K562 (cell line): ENCODE results near the gene PRMT2. TPM values are rescaled to one million over a fixed set of nuclear protein-coding genes. Genes with fewer than 3 reads are reported as not detected.

Experiments
- ATAC-seq: fragments of 200-7000 bp; cut with Tn5 transposase; 3 replicates; pipeline ENCODE4 v1.9.1; 2020; ENCODE audit warnings: moderate library complexity
- BruUV-seq: library from RNA; stranded (reverse); fragments of 400-500 nt; replicated peaks from 2 replicates; lab custom pipeline; 2021; lab: Mats Ljungman, UMichigan
- CTCF ChIA-PET: fragments of 300-600 bp; formaldehyde crosslinking; extraction: SDS; loops from one replicate; lab custom pipeline; 2021; ENCODE audit warnings: low intra/inter-chr PET ratio; lab: Yijun Ruan, JAX
- POLR2A ChIA-PET: fragments of 300-600, 350-650 bp; sonication (Branson Sonifier 250); formaldehyde crosslinking; extraction: SDS; loops from one replicate; lab custom pipeline; 2021; ENCODE audit warnings: antibody characterized with exemption, inconsistent platforms; lab: Yijun Ruan, JAX
- DNase-seq, 4 experiments: peaks; one replicate each; pipeline versions ENCODE4 v3.0.0 to v3.0.0-alpha.2; 2011 to 2018; ENCODE audit warnings: low spot score in 3 of 4, mixed read lengths in 3 of 4; ENCODE audit errors: extremely low read depth in 1 of 4
- FAIRE-seq: peaks from 2 replicates; lab custom pipeline; 2011; peaks lifted over from hg19 to GRCh38; lab: Jason Lieb, UNC
- H2AFZ ChIP-seq: 2 replicates; pipeline ENCODE4 v1.6.0; 2011; ENCODE audit warnings: low read depth, low read length, control low read depth, inconsistent platforms
- H3K27ac ChIP-seq: fragments of 200-600 bp; 3 replicates; pipeline ENCODE4 v1.8.0; 2011; ENCODE audit warnings: low read depth, mild to moderate bottlenecking, control low read depth, inconsistent platforms, low read length, moderate library complexity, mixed read lengths; ENCODE audit errors: extremely low read depth
- H3K27me3 ChIP-seq, 2 experiments: fragments of 300-600 bp in 1 of 2; 2 replicates in 1 of 2; 3 replicates in 1 of 2; pipeline versions ENCODE4 v1.6.0 to v1.8.0; 2011; ENCODE audit warnings: inconsistent platforms in 2 of 2, low read length in 2 of 2, mild to moderate bottlenecking in 1 of 2, mixed read lengths in 1 of 2, moderate library complexity in 1 of 2; ENCODE audit not compliant: control insufficient read depth in 2 of 2, insufficient read depth in 2 of 2
- H3K36me3 ChIP-seq: fragments of 300-600 bp; 3 replicates; pipeline ENCODE4 v1.8.0; 2011; ENCODE audit warnings: mild to moderate bottlenecking, low read length, inconsistent platforms; ENCODE audit not compliant: control insufficient read depth, insufficient read depth
- H3K4me1 ChIP-seq, 2 experiments: fragments of 200-600 bp in 1 of 2; replicated peaks in 1 of 2; 2 replicates in 1 of 2; 3 replicates in 1 of 2; pipeline versions ENCODE4 v1.5.1 to v1.8.0; 2011; ENCODE audit warnings: inconsistent platforms in 2 of 2, low read length in 2 of 2, mild to moderate bottlenecking in 1 of 2, mixed read lengths in 1 of 2, moderate library complexity in 1 of 2; ENCODE audit not compliant: control insufficient read depth in 2 of 2, insufficient read depth in 2 of 2
- H3K4me2 ChIP-seq: 2 replicates; pipeline ENCODE4 v1.6.1; 2011; ENCODE audit warnings: low read length, control low read depth, inconsistent platforms, mixed read lengths; ENCODE audit not compliant: insufficient read depth
- H3K4me3 ChIP-seq: fragments of 200-600 bp; sonication (generic), shearing (Covaris generic); 2 replicates; pipeline ENCODE4 v1.5.1; 2016; ENCODE audit warnings: control low read depth, inconsistent platforms
- H3K79me2 ChIP-seq: fragments of 200-600 bp; 3 replicates; pipeline ENCODE4 v1.8.0; 2011; ENCODE audit warnings: low read length, inconsistent platforms; ENCODE audit not compliant: control insufficient read depth, insufficient read depth
- H3K9ac ChIP-seq, 2 experiments: 2 replicates each; pipeline versions ENCODE4 v1.6.0 to v1.6.1; 2011; ENCODE audit warnings: low read depth in 2 of 2, low read length in 2 of 2, control low read depth in 1 of 2, inconsistent platforms in 1 of 2, mild to moderate bottlenecking in 1 of 2, mixed read lengths in 1 of 2; ENCODE audit not compliant: insufficient read depth in 1 of 2
- H3K9me1 ChIP-seq: one replicate; pipeline ENCODE4 v1.6.0; 2011; ENCODE audit warnings: inconsistent platforms, mild to moderate bottlenecking, low read length, moderate library complexity; ENCODE audit not compliant: control insufficient read depth, insufficient read depth
- H3K9me3 ChIP-seq: replicated peaks from 2 replicates; pipeline ENCODE4 v1.5.1; 2011; ENCODE audit warnings: low read depth, low read length, inconsistent platforms; ENCODE audit not compliant: control insufficient read depth, insufficient read depth
- H4K20me1 ChIP-seq: replicated peaks from 2 replicates; pipeline ENCODE4 v1.6.1; 2011; ENCODE audit warnings: low read length, inconsistent platforms, mixed read lengths; ENCODE audit not compliant: control insufficient read depth, insufficient read depth
- BCL6 ChIP-seq: fragments of 250-450 bp; sonication (Bioruptor Pico); IDR thresholded peaks from 2 replicates; pipeline ENCODE4 v1.4.0; 2020
- GABPB1 ChIP-seq: sonication (generic); formaldehyde crosslinking; IDR thresholded peaks from 2 replicates; pipeline ENCODE4 v1.8.0; 2022; ENCODE audit warnings: mild to moderate bottlenecking, missing genetic modification reagents
- HDAC1 ChIP-seq, 2 experiments: fragments of 450-650 bp; IDR thresholded peaks; 2 replicates each; pipeline ENCODE4 v1.6.1; 2016 to 2017; ENCODE audit warnings: inconsistent platforms in 1 of 2, mild to moderate bottlenecking in 1 of 2, moderate library complexity in 1 of 2
- KDM4B ChIP-seq, 2 experiments: fragments of 450-650 bp in 1 of 2; sonication (generic) in 1 of 2; IDR thresholded peaks; 2 replicates each; pipeline ENCODE4 v1.6.1; 2016 to 2017; ENCODE audit warnings: borderline replicate concordance in 2 of 2, antibody characterized with exemption in 1 of 2, low read depth in 1 of 2, mild to moderate bottlenecking in 1 of 2
- MTA3 ChIP-seq: fragments of 450-650 bp; formaldehyde crosslinking; IDR thresholded peaks from 2 replicates; pipeline ENCODE4 v1.6.1; 2017; ENCODE audit warnings: mild to moderate bottlenecking, borderline replicate concordance
- MYC ChIP-seq, 2 experiments: fragments of 250-450 bp in 1 of 2; sonication (Bioruptor Pico) in 1 of 2; IDR thresholded peaks; 2 replicates each; pipeline versions ENCODE4 v1.5.1 to v1.6.1; 2012 to 2021; ENCODE audit warnings: low read depth in 2 of 2, borderline replicate concordance in 1 of 2, improper control_type of control experiment in 1 of 2, low read length in 1 of 2, mild to moderate bottlenecking in 1 of 2, moderate library complexity in 1 of 2
- NFYB ChIP-seq: IDR thresholded peaks from 2 replicates; pipeline ENCODE4 v1.6.1; 2011; ENCODE audit warnings: mild to moderate bottlenecking, moderate library complexity; ENCODE audit not compliant: insufficient read length; ENCODE audit errors: extremely low read depth
- PHTF2 ChIP-seq: fragments of 250-450 bp; sonication (Bioruptor Pico); IDR thresholded peaks from 2 replicates; pipeline ENCODE4 v1.5.0; 2021; ENCODE audit warnings: mild to moderate bottlenecking
- STAT5B ChIP-seq: fragments of 250-450 bp; sonication (Bioruptor Pico); IDR thresholded peaks from 2 replicates; pipeline ENCODE4 v1.8.0; 2021; ENCODE audit warnings: mild to moderate bottlenecking, inconsistent platforms
- TCF3 ChIP-seq: sonication (generic); formaldehyde crosslinking; IDR thresholded peaks from 2 replicates; pipeline ENCODE4 v1.4.0; 2020; ENCODE audit warnings: mild to moderate bottlenecking, missing genetic modification reagents
- U2AF2 ChIP-seq: fragments of 200-400 bp; formaldehyde crosslinking; optimal IDR thresholded peaks from 2 replicates; pipeline ENCODE3; 2017; ENCODE audit warnings: low read depth, mild to moderate bottlenecking, low read length
- ZNF23 ChIP-seq: fragments of 250-450 bp; sonication (Bioruptor Pico); IDR thresholded peaks from 2 replicates; pipeline ENCODE4 v1.4.0; 2020; ENCODE audit warnings: mild to moderate bottlenecking
- ZNF668 ChIP-seq: fragments of 250-450 bp; sonication (Bioruptor Pico); IDR thresholded peaks from 2 replicates; pipeline ENCODE4 v1.8.0; 2022; ENCODE audit warnings: mild to moderate bottlenecking, inconsistent platforms
- WGBS: fragments of 100-300 bp; shearing (Covaris generic); methylation state at CpG from one replicate; pipeline ENCODE4 v1.1.6; 2016; ENCODE audit warnings: low coverage, mixed read lengths; ENCODE audit not compliant: insufficient coverage; ENCODE audit errors: missing lambda C conversion rate; 5-methylcytosine and 5-hydroxymethylcytosine counted together
- in situ Hi-C: fragments of 300-500 bp; cut with MboI; formaldehyde crosslinking; loops from 4 replicates; pipeline ENCODE4 v1.15.0; 2018; ENCODE audit warnings: inconsistent platforms, mixed read lengths
- intact Hi-C: fragments of 100-400 bp; cut with micrococcal nuclease; formaldehyde crosslinking; loops from 2 replicates; pipeline ENCODE4 v1.14.2; 2022
- polyA plus RNA-seq, 8 experiments: library from polyadenylated mRNA; depleted of rRNA in 4 of 8; stranded (reverse) in 5 of 8; unstranded in 3 of 8; fragments of >200 nt; fragmentation: Nextera tagmentation in 2 of 8; fragmentation: Illumina TruSeq in 1 of 8; extraction: Ambion mirVana in 2 of 8; extraction: Trizol in 1 of 8; gene quantifications; 2 replicates each; pipeline versions ENCODE4 v1.2.1 to v1.2.3, GENCODE V29; 2011 to 2014; ENCODE audit warnings: inconsistent platforms in 1 of 8, missing spikeins in 1 of 8
- total RNA-seq, 7 experiments: library from RNA; depleted of rRNA in 6 of 7; stranded (reverse); fragments of >200 nt in 6 of 7; fragmentation: Illumina TruSeq in 2 of 7; extraction: Trizol in 2 of 7; gene quantifications; 2 replicates each; pipeline versions ENCODE4 v1.2.1 to v1.2.3, GENCODE V29; 2011 to 2021; ENCODE audit warnings: low replicate concordance in 1 of 7

The PRMT2 gene
- total and polyA plus RNA-seq, 9 of the 15 experiments (the other 6 are each of a cell fraction or from before 2014, with no cell fraction given), result 37.2 to 85.7 (median 59.3) TPM

DNA sequence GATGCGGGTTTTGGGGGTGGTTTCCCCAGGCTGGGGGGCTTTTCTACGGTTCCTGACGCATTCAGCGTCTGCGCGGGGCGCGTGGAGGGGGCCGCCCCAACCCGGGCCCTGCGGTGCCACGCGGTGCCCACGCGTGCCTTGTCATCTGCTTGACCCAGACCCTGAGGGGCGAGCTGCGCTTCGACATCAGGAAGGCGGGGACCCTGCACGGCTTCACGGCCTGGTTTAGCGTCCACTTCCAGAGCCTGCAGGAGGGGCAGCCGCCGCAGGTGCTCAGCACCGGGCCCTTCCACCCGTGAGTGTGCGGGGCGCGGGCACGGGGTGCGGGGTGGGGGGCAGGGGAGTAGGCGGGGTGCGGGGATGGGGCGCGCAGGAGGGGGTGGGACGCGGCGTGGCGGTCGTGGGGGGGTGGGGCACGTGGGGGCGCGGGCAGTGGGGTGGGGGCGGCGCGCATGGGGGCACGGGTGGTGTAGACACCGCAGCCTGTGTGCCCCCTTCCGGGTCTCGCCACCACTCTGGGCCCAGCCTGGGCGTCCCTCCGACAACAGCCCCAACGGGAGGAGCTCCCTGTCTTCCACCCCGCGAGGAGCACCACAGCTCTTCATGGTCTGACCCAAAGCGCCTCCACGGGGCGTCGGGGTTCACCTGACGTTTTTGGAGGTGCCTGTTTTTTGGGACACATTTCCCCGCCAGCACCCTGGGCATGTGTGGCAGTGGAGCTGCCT, 26.3 kb downstream of the PRMT2 start:
- H3K27ac ChIP-seq, result no peak overlapping the region
- H3K9me1 ChIP-seq, result no peaks in the 10 kb centered on the region
- in situ Hi-C loops, result no loop called here
- TF ChIP-seq HDAC1 (IDR thresholded peaks at IDR 0.05), result no peak
- no peak for TF ChIP-seq U2AF2
- TF ChIP-seq ZNF668 (CRISPR knock-in tag), result no peak
- no peak for TF ChIP-seq NFYB
- no peak for TF ChIP-seq TCF3 (CRISPR knock-in tag)
- no peak for TF ChIP-seq KDM4B (IDR thresholded peaks at IDR 0.05; ENCODE audit: borderline replicate concordance in 2 of 2, low read depth in 1 of 2)
- TF ChIP-seq MTA3, result no peak
- no peak for TF ChIP-seq ZNF23 (CRISPR knock-in tag)
- no peak for TF ChIP-seq BCL6 (CRISPR knock-in tag)
- TF ChIP-seq PHTF2 (CRISPR knock-in tag), result no peak
- no peak for TF ChIP-seq MYC (IDR thresholded peaks at IDR 0.05; ENCODE audit: low read depth, low read length)
- no peak for TF ChIP-seq MYC (CRISPR knock-in tag; IDR thresholded peaks at IDR 0.05; ENCODE audit: borderline replicate concordance, low read depth)
- no peak for TF ChIP-seq GABPB1
- no peak for TF ChIP-seq STAT5B (CRISPR knock-in tag)
- TF ChIP-seq, all 486 proteins: peak for 0
- ChIA-PET POLR2A (interaction anchor here (1.2 kb wide), 1 partner anchor 8 kb away, joined by 3 read pairs; no protein-coding TSS in a partner anchor), CTCF (no interaction called here)
- Histone ChIP-seq H3K79me2 (no peaks in the 10 kb centered on the region), H3K9me3 (no peaks in the 10 kb centered on the region), H2AFZ (no peak overlapping the region), H3K9ac (no peak overlapping the region), H3K4me3 (no peak overlapping the region), H4K20me1 (no peaks in the 10 kb centered on the region), H3K4me2 (no peak overlapping the region), H3K36me3 (peaks cover 22% of the 10 kb centered on the region; the same call in 2 of the 3 replicates), H3K4me1 (peaks cover 0 to 5% of the 10 kb centered on the region in 2 experiments; a peak in 1 of 5 replicates), H3K27me3 (no peaks in the 10 kb centered on the region)
- 96% methylated on average over 30 of the region's 61 CpGs for WGBS
- ATAC-seq, result no peak
- intact Hi-C loops, result no loop called here
- FAIRE-seq, result no peak
- no TSS peak for BruUV-seq
- no peak for DNase-seq
